Activated T-cell treated with anti-CD3 and anti-CD28 coated beads, Interleukin-2, amount 50 U/mL, for 4 hours (primary cell): ENCODE data around the gene NTRK1. TPM values are rescaled to one million over a fixed set of nuclear protein-coding genes. Genes with fewer than 3 reads are reported as not detected.
A peak's percentile ranks its signal among the peaks of the same experiment; 100 is the strongest.

ENCODE experiments used
- ATAC-seq, 2 donors: fragments of 200-7000 bp; cut with Tn5 transposase; one replicate each; pipeline ENCODE4 v1.10.0; 2021
- DNase-seq: peaks from one replicate; pipeline ENCODE4 v3.0.0-alpha.2; 2020
- H3K27me3 Mint-ChIP-seq: one replicate; pipeline ENCODE4 v1.8.0; 2021; ENCODE audit warnings: low read depth, mixed read lengths
- H3K36me3 Mint-ChIP-seq: one replicate; pipeline ENCODE4 v1.8.0; 2022; ENCODE audit warnings: mixed read lengths; ENCODE audit not compliant: insufficient read depth
- H3K4me1 Mint-ChIP-seq: one replicate; pipeline ENCODE4 v1.8.0; 2021; ENCODE audit warnings: low read depth, mixed read lengths
- H3K4me3 Mint-ChIP-seq: one replicate; pipeline ENCODE4 v1.8.0; 2021; ENCODE audit warnings: mild to moderate bottlenecking, moderate library complexity, mixed read lengths
- H3K9me3 Mint-ChIP-seq: one replicate; pipeline ENCODE4 v1.8.0; 2021; ENCODE audit warnings: mixed read lengths
- total RNA-seq, 3 donors: library from RNA; stranded (reverse); gene quantifications; one replicate each; pipeline ENCODE4 v1.2.1, GENCODE V29; 2021

The NTRK1 gene
- total RNA-seq, 3 donors from 2014 or later = 0.55 to 2.4 (median 1.8) TPM

DNA sequence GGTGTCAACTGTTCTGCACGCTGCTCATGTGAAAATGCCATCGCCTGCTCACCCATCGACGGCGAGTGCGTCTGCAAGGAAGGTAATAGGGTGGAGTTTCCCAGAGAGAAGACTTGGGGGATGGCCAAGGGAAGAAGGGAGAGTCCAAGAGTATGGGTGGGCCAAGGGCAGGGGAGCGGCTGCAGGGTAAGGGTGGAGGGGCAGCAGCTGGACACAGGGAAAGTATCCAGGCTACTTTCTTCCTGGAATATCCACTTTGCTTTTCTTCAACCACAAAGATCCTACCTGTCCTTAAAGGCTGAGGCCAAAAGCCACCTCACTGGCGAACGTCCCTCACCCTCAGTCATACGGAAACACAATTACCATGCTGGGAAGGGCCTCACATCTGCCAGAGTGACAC lies 48.3 kb downstream of the NTRK1 start:
- H3K27me3 Mint-ChIP-seq = peaks cover 19% of the 10 kb centered on the region
- H3K4me3 Mint-ChIP-seq = no peak overlapping the region
- H3K9me3 Mint-ChIP-seq = no peaks in the 10 kb centered on the region
- no peaks in the 10 kb centered on the region for H3K4me1 Mint-ChIP-seq
- H3K36me3 Mint-ChIP-seq = no peaks in the 10 kb centered on the region
- ATAC-seq (no peak), DNase-seq (no peak)

DNA sequence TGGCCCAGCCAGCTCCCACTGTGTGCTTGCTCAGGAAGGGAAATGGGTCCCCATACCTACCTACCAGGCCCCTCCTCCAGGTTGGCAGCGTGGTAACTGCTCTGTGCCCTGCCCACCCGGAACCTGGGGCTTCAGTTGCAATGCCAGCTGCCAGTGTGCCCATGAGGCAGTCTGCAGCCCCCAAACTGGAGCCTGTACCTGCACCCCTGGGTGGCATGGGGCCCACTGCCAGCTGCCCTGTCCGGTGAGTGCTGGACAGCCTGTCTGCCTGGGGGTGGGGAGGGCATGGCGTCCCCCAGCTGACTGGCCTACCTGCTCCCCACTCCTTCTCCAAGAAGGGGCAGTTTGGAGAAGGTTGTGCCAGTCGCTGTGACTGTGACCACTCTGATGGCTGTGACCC lies 49.0 kb downstream of the NTRK1 start:
- Mint-ChIP-seq H3K27me3 (peaks cover 22% of the 10 kb centered on the region), H3K9me3 (no peaks in the 10 kb centered on the region), H3K36me3 (no peaks in the 10 kb centered on the region), H3K4me3 (no peak overlapping the region), H3K4me1 (no peaks in the 10 kb centered on the region)
- DNase-seq (no peak), ATAC-seq (no peak)

DNA sequence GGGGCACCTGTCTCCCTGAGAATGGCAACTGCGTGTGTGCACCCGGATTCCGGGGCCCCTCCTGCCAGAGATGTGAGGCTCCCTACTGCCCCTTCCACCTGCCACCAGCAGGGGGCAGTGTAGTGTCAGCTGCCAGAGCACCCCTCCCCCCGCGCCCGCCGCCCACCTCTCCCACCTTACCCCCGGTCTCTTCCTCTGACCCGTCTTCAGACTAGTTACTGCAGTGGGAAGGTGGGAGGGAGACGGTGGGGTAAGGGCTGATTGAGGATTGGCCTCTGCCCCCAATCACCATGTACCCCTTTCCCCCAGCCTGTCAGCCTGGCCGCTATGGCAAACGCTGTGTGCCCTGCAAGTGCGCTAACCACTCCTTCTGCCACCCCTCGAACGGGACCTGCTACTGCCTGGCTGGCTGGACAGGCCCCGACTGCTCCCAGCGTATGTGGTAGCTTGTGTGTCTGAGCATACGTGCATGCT lies 49.7 kb downstream of the NTRK1 start:
- peak; percentile 54 to 69 for ATAC-seq

DNA sequence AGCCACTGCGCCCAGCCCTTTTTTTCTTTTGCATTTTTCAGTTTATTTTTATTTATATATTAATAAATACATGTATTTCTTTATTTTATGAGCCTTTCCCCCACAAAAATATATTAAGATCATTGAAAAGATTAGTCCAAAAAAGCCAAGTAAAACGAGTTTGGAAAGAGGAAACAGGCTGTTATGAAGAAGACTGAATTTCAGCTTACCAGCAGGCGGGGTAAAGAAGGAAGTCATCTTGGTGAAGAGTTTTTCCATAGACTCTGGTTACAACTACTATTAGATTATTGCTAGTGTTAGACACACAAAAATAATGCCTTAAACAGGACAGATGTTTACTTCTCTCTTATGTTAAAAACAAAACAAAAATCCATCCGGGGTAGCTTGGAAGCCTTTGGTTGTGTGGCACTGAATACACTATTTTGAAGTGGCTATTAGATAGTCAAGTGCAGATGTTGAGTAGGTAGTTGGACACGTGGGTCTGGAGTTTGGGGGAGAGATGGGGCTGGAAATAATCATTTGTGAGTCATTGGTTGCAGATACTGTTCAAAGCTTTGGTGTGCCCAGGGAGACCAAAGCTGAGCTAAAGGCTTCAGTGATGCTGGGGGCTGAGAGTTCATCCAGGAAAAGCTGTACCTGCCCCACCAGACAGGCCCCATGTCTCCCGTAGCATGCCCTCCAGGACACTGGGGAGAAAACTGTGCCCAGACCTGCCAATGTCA lies 51.1 kb downstream of the NTRK1 start:
- peaks cover 34% of the 10 kb centered on the region for H3K27me3 Mint-ChIP-seq
- no peaks in the 10 kb centered on the region for H3K9me3 Mint-ChIP-seq
- ATAC-seq = no peak
- H3K4me3 Mint-ChIP-seq = no peak overlapping the region
- H3K4me1 Mint-ChIP-seq = no peaks in the 10 kb centered on the region
- no peak for DNase-seq
- no peaks in the 10 kb centered on the region for H3K36me3 Mint-ChIP-seq

More for the DNA sequence above, 49.7 kb downstream of the NTRK1 start:
- Mint-ChIP-seq H3K4me3 (no peak overlapping the region), H3K9me3 (no peaks in the 10 kb centered on the region), H3K27me3 (peaks cover 27% of the 10 kb centered on the region), H3K4me1 (no peaks in the 10 kb centered on the region), H3K36me3 (no peaks in the 10 kb centered on the region)
- peak; percentile 51 for DNase-seq

DNA sequence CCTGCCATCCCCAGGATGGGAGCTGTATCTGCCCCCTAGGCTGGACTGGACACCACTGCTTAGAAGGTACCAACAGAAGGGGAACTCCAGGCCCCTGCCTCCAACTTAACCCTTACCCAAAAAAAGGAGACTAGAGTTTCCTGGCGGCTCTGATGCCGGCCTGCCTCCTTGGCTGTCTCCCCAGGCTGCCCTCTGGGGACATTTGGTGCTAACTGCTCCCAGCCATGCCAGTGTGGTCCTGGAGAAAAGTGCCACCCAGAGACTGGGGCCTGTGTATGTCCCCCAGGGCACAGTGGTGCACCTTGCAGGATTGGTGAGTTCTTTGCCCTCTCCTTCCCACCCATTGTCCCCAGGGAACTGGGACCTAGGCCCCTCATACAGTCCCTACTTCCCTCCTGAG lies 51.6 kb downstream of the NTRK1 start:
- H3K27me3 Mint-ChIP-seq = peaks cover 36% of the 10 kb centered on the region
- no peak for ATAC-seq
- H3K9me3 Mint-ChIP-seq = no peaks in the 10 kb centered on the region
- H3K4me3 Mint-ChIP-seq = no peak overlapping the region
- no peaks in the 10 kb centered on the region for H3K36me3 Mint-ChIP-seq
- no peak for DNase-seq
- no peaks in the 10 kb centered on the region for H3K4me1 Mint-ChIP-seq

DNA sequence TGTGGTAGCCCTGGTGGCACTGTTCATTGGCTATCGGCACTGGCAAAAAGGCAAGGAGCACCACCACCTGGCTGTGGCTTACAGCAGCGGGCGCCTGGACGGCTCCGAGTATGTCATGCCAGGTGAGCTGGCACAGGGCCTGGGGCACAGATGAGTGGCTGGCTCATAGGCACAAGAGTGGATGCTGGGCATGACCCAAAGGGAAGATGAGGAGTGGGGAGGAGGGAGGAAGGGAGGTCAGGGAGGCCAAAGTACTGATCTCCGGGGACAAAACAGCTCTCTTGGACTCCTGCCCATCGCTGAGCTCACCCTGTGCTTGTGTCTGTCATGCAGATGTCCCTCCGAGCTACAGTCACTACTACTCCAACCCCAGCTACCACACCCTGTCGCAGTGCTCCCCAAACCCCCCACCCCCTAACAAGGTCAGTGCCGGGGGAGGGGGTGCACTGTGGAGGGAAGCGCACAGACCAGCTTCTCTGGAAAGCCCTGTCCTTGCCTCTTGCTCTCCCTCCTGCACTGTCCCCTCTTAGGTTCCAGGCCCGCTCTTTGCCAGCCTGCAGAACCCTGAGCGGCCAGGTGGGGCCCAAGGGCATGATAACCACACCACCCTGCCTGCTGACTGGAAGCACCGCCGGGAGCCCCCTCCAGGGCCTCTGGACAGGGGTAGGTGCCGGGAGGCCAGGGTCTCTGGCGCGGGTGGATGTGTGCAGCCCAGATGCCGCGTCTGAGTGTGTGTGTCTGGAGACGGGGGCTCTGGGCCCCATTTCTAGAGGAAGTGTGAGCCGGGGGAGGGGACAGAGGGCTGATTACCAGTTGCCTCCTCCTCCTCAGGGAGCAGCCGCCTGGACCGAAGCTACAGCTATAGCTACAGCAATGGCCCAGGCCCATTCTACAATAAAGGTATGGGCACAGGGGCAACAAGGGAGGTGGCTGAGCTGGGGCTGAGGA lies 52.5 kb downstream of the NTRK1 start:
- no peak for ATAC-seq
- no peaks in the 10 kb centered on the region for H3K4me1 Mint-ChIP-seq

DNA sequence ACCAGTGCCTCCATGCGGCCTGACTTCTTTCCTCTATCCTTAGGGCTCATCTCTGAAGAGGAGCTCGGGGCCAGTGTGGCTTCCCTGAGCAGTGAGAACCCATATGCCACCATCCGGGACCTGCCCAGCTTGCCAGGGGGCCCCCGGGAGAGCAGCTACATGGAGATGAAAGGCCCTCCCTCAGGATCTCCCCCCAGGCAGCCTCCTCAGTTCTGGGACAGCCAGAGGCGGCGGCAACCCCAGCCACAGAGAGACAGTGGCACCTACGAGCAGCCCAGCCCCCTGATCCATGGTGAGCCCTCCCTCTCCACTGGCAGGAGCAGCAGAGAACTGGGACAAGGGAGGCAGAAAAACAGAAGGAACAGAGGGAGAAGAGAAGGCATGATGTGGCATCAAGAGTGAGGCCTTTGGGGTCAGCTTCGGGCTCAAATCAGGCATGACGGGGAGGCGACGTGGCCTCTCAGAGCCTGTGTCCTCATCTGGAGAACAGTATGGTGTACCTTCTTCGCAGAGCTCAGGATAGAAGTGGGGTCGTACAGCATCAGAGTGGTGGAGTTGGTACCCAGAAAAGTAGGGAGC lies 53.2 kb downstream of the NTRK1 start:
- Mint-ChIP-seq H3K4me1 (no peaks in the 10 kb centered on the region), H3K36me3 (no peaks in the 10 kb centered on the region), H3K27me3 (peaks cover 44% of the 10 kb centered on the region), H3K9me3 (no peaks in the 10 kb centered on the region), H3K4me3 (no peak overlapping the region)
- DNase-seq (no peak), ATAC-seq (no peak)

More for the DNA sequence above, 52.5 kb downstream of the NTRK1 start:
- peaks cover 42% of the 10 kb centered on the region for H3K27me3 Mint-ChIP-seq
- DNase-seq = no peak
- H3K4me3 Mint-ChIP-seq = no peak overlapping the region
- H3K9me3 Mint-ChIP-seq = no peaks in the 10 kb centered on the region
- H3K36me3 Mint-ChIP-seq = no peaks in the 10 kb centered on the region

DNA sequence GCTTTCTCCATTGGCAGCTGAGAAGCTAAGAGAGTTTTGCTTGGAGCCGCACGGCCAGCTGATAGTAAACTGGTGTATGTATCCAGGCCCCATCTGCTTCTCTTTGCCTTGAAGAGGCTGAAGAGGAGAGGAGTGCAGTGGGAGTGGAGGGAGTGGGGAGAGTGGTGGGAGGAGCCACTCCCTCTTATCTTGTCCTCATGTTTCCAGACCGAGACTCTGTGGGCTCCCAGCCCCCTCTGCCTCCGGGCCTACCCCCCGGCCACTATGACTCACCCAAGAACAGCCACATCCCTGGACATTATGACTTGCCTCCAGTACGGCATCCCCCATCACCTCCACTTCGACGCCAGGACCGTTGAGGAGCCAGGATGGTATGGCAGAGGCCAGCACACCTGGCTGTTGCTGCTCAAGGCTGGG lies 53.8 kb downstream of the NTRK1 start:
- H3K4me3 Mint-ChIP-seq = no peak overlapping the region
- H3K36me3 Mint-ChIP-seq = no peaks in the 10 kb centered on the region
- DNase-seq (no peak), ATAC-seq (no peak)
- peaks cover 50% of the 10 kb centered on the region for H3K27me3 Mint-ChIP-seq
- H3K4me1 Mint-ChIP-seq = no peaks in the 10 kb centered on the region
- H3K9me3 Mint-ChIP-seq = no peaks in the 10 kb centered on the region

DNA sequence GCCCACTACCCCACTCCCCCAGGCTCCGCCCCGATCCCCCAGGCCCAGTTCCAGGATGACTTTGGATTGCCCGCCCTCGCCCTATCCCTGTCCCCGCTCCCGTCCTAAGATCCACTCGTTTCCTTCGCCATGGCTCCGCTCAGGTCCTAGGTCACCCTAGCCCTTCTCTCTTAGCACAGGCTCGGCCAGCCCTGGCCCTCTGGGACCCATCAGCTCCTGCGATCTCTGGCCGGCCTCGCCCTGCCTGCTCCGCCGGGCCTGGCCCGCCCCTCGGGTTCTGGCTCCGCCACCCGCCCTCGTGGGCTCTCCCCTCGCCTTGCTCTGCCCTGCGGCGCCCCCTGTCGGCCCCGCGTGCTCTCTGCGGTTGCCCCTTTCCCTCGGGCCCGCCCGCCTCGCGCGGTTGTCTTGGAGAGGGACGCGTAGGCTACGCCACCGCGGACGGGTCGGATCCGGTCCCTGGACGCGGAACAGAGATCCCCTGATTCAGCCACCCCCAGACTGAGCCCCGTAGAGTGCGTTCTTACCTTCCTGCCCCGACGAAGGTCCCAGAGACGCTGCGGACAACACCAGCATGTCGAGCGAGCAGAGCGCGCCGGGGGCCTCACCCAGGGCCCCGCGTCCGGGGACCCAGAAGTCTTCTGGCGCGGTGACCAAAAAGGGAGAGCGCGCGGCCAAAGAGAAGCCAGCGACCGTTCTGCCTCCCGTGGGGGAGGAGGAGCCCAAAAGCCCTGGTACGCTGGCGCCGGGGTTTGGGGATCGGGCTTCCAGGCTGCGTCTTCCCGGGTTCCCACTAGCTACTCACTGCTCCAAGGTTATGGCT lies 59.8 kb downstream of the NTRK1 start, which contains the start of gene LRRC71:
TSS of gene LRRC71 (plus strand) at position 400 of the 820 bp plus-strand sequence. CDS start at position 572, 172 bp downstream.
- no peak within 1 kb of the TSS for H3K4me3 Mint-ChIP-seq
- no peaks in the 10 kb centered on the region for H3K36me3 Mint-ChIP-seq
- ATAC-seq = peak; percentile 89 to 90
- peaks cover 85% of the 10 kb centered on the region for H3K27me3 Mint-ChIP-seq
- DNase-seq = peak; percentile 57
- H3K9me3 Mint-ChIP-seq = no peaks in the 10 kb centered on the region
- peaks cover 7% of the 10 kb centered on the region for H3K4me1 Mint-ChIP-seq

DNA sequence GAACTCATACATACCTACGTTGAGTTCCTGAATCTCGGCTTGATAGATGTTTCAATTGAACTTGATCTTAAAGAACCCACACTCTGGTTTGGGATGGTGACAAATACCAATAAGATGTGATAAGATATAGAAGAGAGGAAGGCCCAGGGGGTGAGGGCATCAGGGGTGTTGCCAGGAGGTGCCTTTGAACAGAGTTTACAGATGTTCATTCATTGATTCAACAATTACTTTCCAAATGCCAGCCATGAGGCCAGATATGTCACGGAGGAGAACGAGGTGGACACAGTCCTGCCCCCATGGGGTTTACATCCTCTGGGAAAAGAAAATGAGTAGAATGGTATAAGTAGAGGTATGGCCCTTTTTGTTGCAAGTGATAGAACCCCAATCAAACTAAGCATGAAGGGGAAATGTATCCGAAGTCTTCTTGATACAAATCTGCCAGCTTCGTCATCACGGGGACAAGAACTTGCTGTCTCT lies 60.4 kb downstream of the NTRK1 start:
- H3K36me3 Mint-ChIP-seq = no peaks in the 10 kb centered on the region
- H3K9me3 Mint-ChIP-seq = no peaks in the 10 kb centered on the region
- DNase-seq (no peak), ATAC-seq (no peak)
- H3K4me3 Mint-ChIP-seq = no peak overlapping the region
- peaks cover 86% of the 10 kb centered on the region for H3K27me3 Mint-ChIP-seq
- H3K4me1 Mint-ChIP-seq = peaks cover 9% of the 10 kb centered on the region

DNA sequence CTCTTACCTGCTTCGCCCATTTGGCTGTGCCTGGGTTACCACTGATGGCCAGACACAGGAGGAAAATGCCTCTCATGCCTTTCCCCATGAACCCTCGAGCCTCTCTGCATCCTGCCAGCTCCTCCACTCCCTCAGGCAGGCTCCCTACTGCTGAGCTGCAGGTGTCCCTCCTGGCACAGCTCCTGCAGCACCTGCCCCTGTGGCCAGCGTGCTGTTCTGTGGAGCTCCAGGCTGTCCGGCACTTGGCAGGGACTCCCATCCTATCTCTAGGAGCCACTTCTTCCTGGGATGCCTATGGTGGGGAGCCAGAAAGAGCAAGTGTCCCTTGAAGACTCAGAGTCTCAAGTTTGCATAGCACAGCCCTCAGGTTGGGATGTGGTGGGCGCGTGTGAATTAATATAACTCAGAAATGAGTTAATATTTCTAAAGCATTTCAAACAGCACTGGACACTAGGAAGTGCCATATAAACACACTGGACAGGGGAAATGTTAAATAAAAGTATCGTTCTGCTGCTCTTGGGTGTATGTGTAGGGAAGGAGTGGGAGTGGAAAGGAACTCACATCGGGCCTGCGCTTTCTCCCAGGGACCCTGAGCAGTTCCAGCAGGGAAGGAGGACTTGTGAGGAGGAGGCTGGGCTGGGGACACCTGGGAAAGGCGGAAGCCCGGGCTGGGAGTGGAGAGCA lies 62.5 kb downstream of the NTRK1 start:
- H3K9me3 Mint-ChIP-seq = no peaks in the 10 kb centered on the region
- H3K27me3 Mint-ChIP-seq = peaks cover 89% of the 10 kb centered on the region
- H3K4me3 Mint-ChIP-seq = peak overlapping the region; percentile 46
- no peaks in the 10 kb centered on the region for H3K36me3 Mint-ChIP-seq
- DNase-seq = no peak
- ATAC-seq = no peak
- H3K4me1 Mint-ChIP-seq = peaks cover 18% of the 10 kb centered on the region

DNA sequence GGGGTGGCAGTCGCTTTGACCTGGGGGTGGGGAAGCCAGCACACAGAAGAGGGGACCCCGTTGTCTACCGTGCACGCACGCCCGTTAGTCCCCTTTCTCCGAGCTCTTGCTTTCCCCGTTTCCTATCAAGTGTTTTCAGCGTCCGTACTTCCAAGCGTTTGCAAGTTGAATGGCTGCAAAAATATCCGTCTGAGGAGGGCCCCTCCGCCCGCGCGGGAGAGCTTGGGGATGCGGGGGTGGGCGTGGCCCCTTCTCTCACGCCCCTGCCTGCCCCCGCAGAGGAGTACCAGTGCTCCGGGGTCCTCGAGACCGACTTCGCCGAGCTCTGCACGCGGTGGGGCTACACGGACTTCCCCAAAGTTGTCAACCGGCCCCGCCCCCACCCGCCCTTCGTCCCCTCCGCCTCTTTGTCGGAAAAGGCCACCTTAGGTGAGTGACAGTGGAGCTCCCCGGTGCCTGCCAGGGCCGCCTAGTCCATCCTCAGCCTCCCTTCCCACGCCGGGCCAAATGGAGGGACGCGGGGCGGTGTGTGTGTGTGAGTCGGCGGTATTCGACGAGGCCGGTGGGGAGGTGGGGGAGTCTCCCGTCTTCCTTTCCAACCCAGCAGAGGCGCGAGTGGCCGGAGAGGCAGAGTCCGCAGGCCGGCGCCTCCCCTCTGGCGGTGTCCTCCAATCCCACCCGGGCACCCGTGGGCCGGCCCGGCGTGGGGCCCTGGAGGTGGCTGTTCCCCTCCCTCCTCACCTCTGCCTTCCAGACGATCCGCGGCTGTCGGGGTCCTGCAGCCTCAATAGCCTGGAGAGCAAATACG lies 63.2 kb downstream of the NTRK1 start:
- ATAC-seq (no peak), DNase-seq (no peak)
- Mint-ChIP-seq H3K4me3 (no peak overlapping the region), H3K4me1 (peaks cover 20% of the 10 kb centered on the region), H3K36me3 (no peaks in the 10 kb centered on the region), H3K9me3 (no peaks in the 10 kb centered on the region), H3K27me3 (peaks cover 91% of the 10 kb centered on the region)
